NCI-H146 treated with DMSO at 0.1 percent for 48 hours (cell line): ENCODE data around the gene PYCARD.

Source experiments
- DNase-seq: peaks from one replicate; lab custom pipeline; 2025; ENCODE audit not compliant: unreplicated experiment; lab: John Stamatoyannopoulos, UW

PYCARD gene

DNA sequence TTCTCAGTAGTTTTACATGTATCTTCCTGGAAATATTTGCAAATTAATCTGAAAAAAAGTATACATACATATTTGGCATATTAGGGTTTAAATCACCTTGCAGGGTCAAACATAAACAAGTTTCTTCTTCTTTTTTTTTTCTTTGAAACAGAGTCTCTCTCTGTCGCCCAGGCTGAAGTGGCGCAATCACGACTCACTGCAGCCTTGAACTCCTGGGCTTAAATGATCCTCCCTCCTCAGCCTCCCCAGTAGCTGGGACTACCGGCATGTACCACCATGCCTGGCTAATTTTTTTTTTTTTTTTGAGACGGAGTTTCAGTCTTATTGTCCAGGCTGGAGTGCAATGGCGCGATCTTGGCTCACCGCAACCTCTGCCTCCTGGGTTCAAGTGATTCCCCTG is 35.2 kb downstream of the PYCARD start:
- no peak for DNase-seq

DNA sequence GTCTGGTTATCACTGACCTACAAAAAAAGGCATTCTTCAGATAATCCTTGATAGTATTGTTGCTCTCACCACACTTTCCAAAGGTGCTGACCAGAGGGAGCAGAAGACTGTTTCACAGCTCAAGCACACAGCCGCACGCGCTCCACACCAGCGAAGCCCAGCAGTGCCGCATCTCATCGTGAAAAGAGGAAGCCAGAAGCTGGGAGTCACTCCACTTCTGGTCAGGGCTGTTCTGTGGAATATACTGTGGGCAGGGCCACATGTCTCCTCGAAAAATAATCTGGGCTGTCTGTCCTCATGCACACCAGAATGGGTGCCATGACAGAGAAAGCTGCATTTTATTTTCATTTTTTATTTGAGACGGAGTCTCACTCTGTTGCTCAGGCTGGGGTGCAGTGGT is 45.4 kb downstream of the PYCARD start:
- no peak for DNase-seq
